HG03139 (cell line): Measurements from ENCODE around the gene DHRS7B.
"Not testable (repeated sequence)": the region's sequence is repeated elsewhere in the genome, so short reads cannot be mapped to it uniquely, and the experiment has no call there.

Experiments used
- ATAC-seq: cut with Tn5 transposase; IDR thresholded peaks from one replicate; pipeline ENCODE4 v1.9.1; 2021; ENCODE audit not compliant: unreplicated experiment

DHRS7B gene

DNA sequence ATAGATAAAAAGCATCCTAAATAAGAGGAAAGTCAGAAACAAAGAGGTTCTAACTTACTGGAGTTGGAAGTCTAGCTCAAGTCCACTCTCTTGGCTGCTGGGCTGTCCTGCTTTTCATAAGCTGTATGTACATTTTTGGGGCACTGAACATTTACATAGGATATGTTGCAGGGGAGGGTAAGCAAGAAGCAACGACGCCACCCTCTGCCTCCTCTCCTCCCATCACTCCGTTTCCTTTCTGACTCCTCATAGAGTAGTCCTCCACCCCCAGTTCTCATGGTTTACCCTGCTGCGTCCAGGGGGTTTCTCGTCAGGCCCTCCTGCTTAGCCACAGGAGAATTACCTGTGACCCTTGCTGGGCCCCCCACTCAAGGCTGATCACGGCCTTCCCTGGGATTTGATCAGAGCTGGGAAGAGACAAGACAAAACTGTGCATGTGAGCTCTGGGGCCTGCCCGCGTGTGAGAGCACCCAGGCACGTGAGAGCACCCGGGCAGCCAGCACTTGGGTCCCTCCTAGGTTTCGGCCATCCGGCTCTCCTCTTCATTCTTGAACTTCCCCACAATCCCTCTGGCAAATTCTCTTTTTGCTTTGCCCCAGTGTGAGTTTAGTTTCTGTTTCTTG is 50.1 kb downstream of the DHRS7B start:
- no peak for ATAC-seq

DNA sequence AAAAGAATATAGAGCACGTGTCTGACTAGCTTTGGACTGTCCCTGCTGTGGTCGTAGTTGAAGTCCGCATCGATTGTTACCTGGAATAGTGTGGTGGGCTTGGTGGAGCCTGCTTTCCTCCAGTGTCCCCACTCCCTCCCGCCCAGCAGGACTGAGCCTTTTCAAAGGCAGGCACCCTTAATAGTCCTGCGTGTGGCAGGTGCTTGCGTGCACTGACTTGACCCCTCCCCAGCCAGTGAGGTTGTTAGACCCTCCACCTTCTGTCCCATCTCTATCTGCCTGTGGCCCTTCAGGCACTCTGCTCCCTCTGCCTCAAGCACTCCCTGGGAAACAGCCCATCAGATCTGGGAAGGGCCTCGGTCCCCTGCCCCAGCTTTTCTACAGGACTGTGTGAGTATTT is 50.6 kb downstream of the DHRS7B start:
- no peak for ATAC-seq

DNA sequence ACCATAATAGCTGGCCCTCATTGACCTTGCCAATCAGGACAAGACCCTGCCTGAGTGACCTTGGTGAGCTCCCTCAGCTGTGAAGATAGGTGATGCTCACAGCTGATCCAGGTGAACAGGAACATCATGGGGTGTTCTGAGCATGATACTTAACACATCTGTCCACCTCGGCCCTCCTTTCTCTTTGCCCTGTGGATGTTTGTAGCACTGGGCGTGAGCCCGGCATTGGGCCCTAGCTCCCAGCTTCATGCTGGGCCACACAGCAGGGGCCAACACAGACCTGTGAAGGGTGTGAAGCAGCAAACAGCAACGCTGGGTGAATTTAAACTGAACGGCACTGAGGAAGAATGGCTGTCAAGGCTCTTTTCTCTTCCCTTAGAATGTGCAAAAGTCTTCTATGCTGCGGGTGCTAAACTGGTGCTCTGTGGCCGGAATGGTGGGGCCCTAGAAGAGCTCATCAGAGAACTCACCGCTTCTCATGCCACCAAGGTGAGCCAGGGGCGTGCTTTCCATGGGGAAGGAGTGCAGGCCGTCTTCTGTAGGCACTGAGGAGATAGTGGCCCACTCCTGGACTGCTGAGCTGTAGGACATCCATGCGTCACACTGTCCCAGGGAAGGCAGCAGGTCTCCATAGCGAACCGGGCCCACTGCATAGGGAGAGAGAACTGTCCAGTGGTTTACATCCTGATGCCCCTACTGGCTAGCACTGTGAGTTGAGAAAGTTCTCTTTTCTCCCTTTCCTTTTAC is 51.3 kb downstream of the DHRS7B start:
- no peak for ATAC-seq

DNA sequence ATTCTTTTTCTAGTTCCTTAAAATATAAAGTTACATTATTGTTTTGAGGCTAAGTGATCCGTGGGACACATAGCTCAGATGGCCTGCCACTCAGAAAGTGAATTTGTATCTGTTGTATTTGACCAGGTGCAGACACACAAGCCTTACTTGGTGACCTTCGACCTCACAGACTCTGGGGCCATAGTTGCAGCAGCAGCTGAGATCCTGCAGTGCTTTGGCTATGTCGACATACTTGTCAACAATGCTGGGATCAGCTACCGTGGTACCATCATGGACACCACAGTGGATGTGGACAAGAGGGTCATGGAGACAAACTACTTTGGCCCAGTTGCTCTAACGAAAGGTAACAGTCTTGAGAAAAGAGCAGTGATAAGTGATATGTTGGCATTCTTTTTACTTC is 56.7 kb downstream of the DHRS7B start:
- ATAC-seq = no peak

GRCh38 chr17:21184570-21184969 is 57.8 kb downstream of the DHRS7B start:
- ATAC-seq = no peak

GRCh38 chr17:21185061-21185460 is 58.3 kb downstream of the DHRS7B start:
- ATAC-seq = no peak

GRCh38 chr17:21186399-21187187 is 59.8 kb downstream of the DHRS7B start:
- ATAC-seq = no peak

DNA sequence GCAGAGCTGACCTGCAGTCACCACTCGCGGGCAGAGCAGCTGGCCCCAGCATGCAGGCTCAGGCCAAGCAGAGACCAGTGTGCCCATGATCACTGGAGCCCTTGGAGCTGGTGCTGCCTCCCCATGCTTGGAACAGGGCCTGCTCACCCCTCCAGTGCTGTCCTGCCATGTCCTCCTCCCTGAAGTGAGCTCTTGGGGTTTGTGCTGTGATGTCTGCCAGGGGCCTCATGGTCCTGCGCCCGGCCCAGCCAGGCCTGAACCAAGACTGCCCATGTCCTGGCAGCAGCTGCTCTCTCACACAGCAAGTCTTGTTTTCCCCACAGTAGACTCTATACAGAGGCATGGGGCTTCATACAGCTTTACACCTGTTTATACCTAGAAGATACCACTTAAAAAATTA is 62.6 kb downstream of the DHRS7B start:
- ATAC-seq = no peak

GRCh38 chr17:21190078-21190477 is 63.3 kb downstream of the DHRS7B start:
- ATAC-seq = no peak

- ATAC-seq = no peak
These were observed 64.9 kb downstream of the DHRS7B start for GRCh38 chr17:21191698-21192097.

DNA sequence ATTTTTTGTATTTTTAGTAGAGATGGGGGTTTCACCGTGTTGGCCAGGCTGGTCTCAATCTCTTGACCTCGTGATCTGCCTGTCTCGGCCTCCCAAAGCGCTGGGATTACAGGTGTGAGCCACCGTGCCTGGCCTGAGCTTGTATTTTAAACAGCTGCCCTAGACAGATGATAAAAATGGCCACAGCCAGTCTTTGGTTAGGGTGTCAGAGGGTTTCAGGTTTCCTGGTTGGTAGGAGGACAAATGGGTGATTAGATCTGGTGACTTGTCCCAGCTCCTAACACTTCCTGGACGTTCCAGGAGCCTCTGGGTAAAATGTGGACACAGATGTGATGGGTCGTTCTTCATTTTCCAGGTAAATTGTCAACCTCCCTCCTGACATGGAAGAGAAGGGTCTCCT is 65.7 kb downstream of the DHRS7B start:
- ATAC-seq = not testable (repeated sequence)

DNA sequence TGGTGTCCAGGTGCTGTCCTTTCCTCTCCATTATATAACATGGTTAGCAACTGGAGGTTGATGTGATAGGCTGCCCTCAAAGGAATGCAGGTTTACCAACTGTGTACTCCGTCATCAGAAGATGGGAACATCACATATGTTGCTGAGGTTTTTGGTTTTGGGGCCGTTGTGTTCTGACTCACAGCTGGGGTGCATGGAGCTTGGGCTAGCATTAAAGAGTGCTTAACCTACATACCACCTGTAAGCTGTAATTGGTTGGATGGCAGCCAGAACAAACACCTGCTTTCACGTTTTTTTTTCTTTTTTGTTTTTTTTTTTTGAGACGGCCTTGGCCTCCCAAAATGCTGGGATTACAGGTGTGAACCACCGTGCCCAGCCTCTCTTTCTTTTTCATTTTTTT is 66.3 kb downstream of the DHRS7B start:
- ATAC-seq = no peak

DNA sequence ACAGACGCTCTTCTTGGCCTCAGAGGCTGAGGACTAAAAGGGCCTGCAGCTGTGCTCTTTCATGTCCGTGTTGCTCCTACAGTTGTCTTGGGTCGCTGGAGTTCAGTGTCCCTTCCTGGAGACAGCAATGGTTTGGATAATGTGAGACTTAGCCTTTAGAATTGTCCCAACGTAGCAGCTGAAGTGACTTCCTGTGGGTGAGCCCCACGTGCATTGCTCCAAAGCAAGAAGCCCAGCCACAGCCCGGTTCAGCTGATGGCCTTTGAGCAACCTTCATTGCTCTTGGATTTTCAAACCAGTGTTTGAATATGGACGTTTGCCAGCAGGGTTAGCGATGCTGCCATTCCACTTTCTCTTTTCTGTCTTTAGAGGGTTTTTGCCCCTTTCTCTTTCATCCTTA is 67.5 kb downstream of the DHRS7B start:
- no peak for ATAC-seq

DNA sequence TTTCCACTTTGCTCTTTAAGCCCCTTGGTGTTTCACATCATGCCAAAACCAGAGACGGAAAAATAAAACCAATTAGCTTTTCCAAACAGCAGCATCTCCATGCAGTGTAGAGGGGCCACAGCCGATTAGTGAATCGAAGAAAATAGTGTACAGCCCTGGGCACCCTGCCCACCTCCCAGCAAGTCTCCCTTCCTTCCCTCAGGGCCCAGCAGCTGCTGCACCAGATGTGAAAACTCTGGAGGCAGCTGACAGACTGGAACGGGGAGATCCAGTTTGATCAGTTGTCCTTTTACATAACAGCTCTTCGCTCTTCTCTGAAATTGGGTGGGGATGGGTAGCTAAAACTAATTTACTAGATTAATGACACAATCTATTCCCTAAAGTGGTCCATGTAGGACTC is 67.9 kb downstream of the DHRS7B start:
- ATAC-seq = no peak

GRCh38 chr17:21196126-21196525 is 69.4 kb downstream of the DHRS7B start:
- ATAC-seq = no peak

- no peak for ATAC-seq
These were observed 71.6 kb downstream of the DHRS7B start for GRCh38 chr17:21198411-21198810.

GRCh38 chr17:21199311-21199710 is 72.5 kb downstream of the DHRS7B start:
- no peak for ATAC-seq

DNA sequence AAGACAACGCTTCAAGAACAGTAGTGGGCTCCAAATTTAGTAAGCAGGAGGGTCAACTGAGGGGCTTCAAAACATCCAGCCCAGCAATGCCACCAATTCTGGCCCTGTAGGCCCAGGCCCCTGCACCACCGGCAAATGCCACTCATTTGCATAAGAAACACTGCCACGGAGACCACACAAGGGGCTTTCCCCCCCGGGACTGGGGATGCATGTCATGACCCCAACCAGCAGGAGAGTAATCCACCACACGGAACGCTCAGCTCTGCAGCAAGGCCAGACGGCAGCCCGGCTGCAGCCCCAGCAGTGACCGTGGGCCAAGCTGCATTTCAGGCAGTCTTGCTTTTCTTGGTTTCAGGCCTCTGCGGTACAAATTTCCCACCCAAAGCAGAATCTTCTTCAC is 73.1 kb downstream of the DHRS7B start:
- no peak for ATAC-seq

DNA sequence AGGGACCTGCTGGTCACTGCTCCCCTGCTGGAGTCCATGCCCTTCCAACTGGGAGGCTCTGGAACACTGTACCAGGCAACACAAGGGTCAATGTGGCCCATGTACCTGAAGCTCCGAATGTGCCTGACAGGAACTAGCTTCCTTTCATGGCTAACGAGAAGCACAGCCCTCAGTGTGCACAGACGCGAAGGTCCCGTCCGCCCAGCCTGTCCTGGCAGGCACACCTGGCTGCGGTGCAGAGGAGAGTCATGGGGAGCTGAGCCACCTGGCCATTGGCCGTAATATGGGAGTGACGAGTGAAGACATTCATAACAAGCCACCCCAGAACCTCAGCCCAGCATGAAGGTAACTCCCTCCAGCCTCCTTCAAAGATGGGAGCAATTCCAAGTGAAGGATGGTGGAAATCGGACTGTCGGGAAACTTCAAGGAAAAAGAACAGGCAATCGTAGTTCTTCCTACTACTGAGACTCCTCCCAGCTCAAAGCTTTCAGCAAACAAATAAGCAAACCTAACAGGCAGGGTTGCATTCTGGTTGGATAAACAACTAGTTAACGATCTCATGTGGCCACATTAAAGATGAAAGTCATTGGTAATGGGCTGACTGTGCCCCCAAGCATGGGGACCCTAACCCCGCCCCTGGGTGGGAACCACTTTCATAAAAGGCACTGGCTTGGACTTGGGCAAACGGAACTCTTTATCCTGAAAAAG is 74.0 kb downstream of the DHRS7B start:
- ATAC-seq = no peak

GRCh38 chr17:21201298-21201595 is 74.5 kb downstream of the DHRS7B start:
- no peak for ATAC-seq

GRCh38 chr17:21201874-21202273 is 75.1 kb downstream of the DHRS7B start:
- no peak for ATAC-seq

- ATAC-seq = no peak
These were observed 75.7 kb downstream of the DHRS7B start for GRCh38 chr17:21202512-21202911.
